ENCODE measurements around the gene SNTG2.

The SNTG2 gene

GRCh38 chr2:1047485-1047884, 96.8 kb downstream of the SNTG2 start:
- DNase-seq, result no peak

DNA sequence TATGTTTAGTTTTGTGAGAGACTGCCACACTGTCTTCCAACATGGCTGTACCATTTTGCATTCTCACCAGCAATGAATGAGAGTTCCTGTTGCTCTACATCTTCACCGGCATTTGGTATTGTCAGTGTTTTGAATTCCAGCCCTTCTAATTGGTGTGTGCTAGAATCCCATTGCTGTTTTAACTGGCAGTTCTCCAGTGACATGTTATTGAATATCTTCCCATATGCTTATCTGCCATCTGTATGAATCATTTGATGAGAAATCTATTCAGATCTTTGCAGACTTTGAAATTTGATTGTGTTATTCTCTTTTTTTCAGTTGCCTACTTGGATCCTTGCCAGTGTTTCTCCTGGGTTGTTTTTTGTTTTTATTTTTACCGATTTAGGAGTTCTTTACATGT, 99.0 kb downstream of the SNTG2 start:
- DNase-seq, result no peak

DNA sequence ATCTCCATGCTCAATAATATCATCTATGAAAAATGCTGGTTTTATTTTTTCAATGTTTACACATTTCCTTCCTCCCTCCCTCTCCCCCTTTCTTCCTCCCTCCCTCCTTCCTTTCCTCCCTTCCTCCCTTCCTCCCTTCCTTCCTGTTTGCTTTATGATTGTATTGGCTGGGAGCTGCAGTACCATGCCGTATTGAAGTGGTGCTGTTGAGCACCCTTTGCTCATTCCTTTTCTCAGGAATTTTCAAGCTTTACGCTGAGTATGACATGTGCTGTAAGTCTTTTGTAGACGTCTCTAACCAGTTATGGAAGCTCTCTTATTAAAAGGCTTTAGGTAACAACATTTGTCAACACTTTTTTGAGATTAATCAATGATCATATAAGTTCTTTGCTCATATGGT, 100.4 kb downstream of the SNTG2 start:
- no peak for DNase-seq

GRCh38 chr2:1052771-1053191, 102.1 kb downstream of the SNTG2 start:
- no peak for DNase-seq

- DNase-seq, result no peak
These were observed 103.1 kb downstream of the SNTG2 start for GRCh38 chr2:1053786-1054185.

DNA sequence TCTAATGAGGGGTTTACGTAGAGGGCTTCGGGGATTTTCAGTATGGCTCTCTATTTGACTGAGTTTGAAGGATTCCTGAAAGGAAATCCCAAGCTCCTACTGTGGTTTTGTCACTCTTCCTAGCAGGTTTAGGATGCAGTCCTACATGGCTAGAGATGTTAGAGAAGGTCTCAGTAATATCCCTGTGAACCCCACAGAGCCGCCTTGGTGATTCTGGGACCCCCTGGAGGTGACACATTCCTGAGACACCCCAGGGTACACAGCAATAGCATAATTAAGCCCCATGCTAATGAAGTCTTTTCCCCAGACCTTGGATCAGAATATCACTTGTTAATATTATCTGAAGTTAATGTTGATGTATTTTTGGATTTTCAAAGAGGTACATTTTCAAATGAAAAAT, 103.8 kb downstream of the SNTG2 start:
- DNase-seq, result no peak

- no peak for DNase-seq
These were observed 104.5 kb downstream of the SNTG2 start for GRCh38 chr2:1055014-1055595.

- DNase-seq, result no peak
These were observed 109.7 kb downstream of the SNTG2 start for GRCh38 chr2:1060372-1060771.

GRCh38 chr2:1060987-1061386, 110.3 kb downstream of the SNTG2 start:
- DNase-seq, result no peak

DNA sequence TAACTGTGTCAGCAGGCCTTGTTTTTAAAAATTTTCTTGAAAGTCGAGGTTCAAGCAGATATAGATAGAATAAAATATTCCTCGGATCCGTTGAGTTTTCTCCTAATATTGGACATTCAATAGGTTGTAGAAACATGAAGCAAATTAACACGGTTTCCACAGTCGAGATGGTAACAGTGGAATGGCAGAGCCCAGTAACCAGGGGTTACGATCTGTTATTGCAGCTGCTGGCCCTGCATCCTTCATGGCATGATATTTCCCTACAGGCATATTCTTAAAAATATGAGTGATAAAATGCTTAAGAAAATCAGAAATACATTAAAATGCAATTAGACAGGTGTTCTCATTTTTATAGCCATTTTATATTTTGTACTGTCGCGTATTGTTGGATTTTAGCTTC, 117.6 kb downstream of the SNTG2 start:
- no peak for DNase-seq

GRCh38 chr2:1068822-1069221, 118.2 kb downstream of the SNTG2 start:
- DNase-seq, result no peak

DNA sequence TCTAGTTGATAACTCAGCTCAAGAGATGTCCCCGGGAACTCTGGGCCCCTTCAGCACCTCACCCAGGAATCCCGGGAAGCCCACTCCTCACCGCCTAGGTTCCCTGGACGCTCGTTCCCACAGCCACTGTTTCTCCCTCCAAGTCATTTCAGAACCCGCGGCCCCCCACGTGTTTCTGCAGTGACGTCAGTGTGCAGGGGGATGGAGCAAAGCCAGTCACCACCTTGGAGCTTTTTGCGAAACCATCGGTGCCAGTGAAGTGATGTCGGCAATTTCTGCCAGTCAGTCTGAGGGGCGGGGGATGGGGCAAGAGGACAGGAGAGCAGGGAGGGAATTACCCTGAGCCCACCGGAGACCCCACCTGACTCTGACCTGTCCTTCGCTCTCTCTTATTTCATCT, 119.2 kb downstream of the SNTG2 start:
- DNase-seq, result no peak

DNA sequence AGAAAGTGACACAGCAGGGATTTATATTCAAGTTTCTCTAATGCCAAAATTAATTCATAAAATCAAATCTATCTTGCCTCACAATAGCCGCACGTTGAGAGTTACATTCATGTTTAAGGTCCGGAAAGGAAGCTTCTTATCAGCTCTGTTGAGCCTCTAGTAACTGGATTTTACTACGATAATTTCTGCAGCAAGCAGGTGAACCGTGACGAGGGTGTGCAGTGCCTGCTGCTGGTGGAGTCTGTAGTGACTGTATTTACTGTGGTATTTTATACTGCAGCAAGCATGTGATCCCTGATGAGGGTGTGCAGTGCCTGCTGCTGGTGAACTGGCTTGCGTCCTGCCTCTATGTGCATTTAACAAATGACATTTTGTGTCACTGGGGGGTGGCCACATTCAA, 120.0 kb downstream of the SNTG2 start:
- DNase-seq, result no peak

DNA sequence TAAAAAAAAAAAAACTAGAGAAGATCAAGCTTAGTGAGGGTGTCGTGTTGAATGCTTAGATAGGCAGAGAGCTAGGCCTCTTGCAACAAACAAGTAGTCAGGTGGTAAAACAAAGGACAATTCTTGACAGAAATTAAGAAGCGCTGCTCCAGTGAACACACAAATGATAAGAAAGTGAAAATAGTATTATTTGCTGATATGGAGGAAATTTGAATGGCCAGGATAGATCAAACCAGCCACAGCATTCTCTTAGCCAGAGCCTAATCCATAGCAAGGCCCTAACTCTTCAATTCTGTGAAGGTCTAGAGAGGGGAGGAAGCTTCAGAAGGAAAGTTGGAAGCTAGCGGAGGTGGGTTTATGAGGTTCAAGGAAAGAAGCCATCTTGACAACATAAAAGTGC, 121.0 kb downstream of the SNTG2 start:
- no peak for DNase-seq

GRCh38 chr2:1072250-1072649, 121.6 kb downstream of the SNTG2 start:
- no peak for DNase-seq

DNA sequence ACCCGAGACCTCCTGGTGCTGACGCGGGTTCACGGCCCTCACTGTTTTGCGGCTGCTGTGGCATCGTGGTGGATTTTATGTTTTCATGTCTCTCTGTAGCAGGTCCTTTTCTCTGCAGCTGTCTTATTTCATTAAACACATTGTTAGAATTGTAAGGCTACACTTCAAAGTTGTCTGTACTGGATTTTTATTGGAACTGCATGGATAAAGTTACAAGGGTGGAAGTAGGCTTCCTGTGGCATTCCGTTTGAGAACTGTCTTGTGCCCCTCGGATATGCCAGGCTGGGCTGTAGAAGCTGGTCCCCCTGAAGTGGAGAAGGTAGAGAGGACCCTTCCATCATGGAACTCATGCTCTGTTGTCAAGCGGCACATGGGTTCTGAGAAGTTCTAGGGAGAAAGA, 127.3 kb downstream of the SNTG2 start:
- no peak for DNase-seq

GRCh38 chr2:1078326-1078725, 127.7 kb downstream of the SNTG2 start:
- DNase-seq, result no peak

DNA sequence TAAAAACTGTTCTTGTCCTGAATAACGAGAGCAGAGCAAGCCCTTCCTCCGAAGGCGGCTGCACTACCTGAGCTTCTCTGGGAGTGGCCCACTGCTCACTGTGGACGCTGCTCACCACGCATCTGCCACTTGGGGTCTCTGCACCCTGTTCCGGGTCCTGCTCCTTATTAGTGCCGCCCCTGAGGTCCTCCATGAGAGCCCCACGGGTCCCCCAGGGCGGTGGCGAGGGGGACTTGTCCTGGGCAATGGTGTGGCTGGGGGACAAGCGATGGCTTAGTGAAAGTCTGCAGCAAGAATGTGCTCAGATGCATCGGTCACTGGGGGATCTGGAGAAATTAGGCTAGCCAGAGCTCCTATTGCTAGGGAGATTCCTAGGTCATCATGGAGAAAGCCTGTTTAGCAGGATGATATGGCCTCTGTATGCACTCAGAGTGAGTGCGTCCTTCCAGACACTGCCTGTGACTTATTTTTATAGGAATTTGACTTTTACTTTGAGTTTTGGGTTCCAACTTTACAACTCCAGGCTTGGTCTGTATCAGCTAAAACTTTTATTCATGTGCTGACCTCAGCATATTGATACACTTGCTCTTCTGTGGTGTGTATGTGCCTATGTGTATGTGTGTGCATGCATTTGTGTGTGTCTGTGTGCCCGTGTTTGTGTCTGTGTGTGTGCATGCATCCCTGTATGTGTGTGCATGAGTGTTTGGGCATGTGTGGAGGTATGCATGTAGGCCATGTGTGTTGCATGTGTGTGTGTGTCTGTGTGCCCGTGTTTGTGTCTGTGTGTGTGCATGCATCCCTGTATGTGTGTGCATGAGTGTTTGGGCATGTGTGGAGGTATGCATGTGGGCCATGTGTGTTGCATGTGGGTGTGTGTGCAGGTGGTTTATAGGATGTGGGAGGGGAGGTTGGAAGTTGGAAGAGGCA, 129.5 kb downstream of the SNTG2 start:
- no peak for DNase-seq

DNA sequence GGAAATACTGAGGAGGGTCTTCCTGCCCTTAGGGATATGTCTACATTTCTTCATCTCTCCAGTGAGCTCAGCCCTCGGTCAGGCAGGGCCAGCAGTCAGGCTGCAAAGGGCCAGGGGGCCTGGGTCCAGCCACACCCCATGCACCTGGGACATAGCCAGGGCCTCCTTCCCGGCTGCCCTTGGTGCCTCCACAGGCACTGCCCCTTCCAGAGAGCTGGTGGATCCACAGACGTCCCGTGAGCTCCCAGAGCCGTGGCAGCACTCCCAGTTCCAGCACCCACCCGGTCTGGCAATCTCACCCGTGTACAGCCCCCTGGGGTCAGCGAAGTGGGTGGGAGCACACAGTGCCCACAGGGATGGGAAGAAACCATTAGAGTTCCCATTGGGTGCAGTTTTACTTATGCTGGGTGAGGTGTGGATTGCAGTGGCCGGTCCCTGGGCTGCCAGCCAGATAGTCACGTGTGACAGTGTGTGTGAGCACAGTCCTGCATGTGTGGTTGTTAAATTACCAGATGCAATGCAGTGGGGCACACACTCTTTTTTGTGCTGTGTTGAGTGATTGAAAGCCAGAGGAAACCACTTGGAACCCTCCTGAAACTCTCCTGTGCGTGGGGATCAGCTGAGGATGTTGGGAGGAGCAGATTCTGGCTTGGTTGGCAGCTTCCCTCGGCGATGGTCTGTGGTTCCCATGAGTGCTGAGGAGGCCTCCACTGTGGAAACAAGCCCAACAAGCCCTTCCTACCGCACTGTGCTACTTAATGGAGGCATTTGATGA, 131.0 kb downstream of the SNTG2 start:
- DNase-seq, result peak in 3 of 56 donors; percentile 4 to 30 (median 16)

DNA sequence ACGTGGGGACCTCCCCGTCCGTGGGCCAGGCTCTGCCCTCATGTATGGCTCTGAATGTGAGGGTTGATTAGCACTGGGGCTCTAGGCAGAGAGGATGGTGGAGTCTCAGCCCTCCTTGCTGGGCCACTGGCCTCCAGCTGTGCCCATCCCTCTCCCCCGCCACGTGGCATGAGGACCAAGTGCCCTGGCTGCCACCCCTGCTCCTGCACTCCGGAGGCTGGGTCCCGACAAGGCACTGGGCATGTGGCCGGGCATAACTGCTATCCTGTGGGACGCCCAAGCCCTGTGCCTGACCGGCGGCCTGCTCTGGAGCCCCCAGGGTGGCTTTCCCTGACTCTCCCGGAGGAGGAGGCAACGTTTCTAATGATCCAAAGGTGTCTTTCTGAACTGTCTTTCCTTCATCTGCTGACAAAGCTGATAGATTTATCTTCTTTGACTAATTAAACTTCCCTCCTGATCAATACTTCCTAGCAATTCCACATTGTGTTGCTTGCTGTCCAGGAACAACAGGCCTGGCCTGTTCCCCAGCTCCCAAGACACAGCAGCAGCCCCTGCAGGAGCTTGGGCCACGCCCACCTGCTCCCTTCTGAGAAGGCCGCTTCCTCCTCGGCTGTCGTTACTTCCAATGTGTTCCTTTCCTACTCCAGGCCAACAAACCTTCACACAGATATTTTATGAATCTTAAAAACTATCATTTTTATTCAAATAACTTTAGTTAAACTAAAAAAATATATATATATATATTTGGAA, 132.0 kb downstream of the SNTG2 start:
- no peak for DNase-seq

- no peak for DNase-seq
These were observed 137.7 kb downstream of the SNTG2 start for GRCh38 chr2:1088192-1088860.

Data from nucleus accumbens (tissue), 56 donors.